Measurements from ENCODE around the gene DPM3.
"Not testable (repeated sequence)": the region's sequence is repeated elsewhere in the genome, so short reads cannot be mapped to it uniquely, and the experiment has no call there.

The DPM3 gene

GRCh38 chr1:155139895-155140629, at the start of gene DPM3:
DPM3 (minus strand) TSS chr1:155140531; CDS start chr1:155140240, 291 bp downstream.
- DNase-seq (ENCODE audit: low read depth in 2 of 2) = peak; percentile 87 to 89

- DNase-seq (ENCODE audit: low read depth in 2 of 2) = not testable (repeated sequence)
These were observed 49.6 kb upstream of the DPM3 start for GRCh38 chr1:155189926-155190325.

GRCh38 chr1:155188268-155188667, 47.9 kb upstream of the DPM3 start:
- no peak for DNase-seq (ENCODE audit: low read depth in 2 of 2)

GRCh38 chr1:155187456-155187891, 47.1 kb upstream of the DPM3 start:
- DNase-seq (ENCODE audit: low read depth in 2 of 2) = no peak

- DNase-seq (ENCODE audit: low read depth in 2 of 2) = no peak
These were observed 46.6 kb upstream of the DPM3 start for GRCh38 chr1:155186794-155187455.

GRCh38 chr1:155186067-155186793, 45.9 kb upstream of the DPM3 start:
- DNase-seq (ENCODE audit: low read depth in 2 of 2) = no peak

GRCh38 chr1:155185783-155186066, 45.4 kb upstream of the DPM3 start:
- DNase-seq (ENCODE audit: low read depth in 2 of 2) = no peak

- no peak for DNase-seq (ENCODE audit: low read depth in 2 of 2)
These were observed 44.8 kb upstream of the DPM3 start for GRCh38 chr1:155184835-155185782.

- no peak for DNase-seq (ENCODE audit: low read depth in 2 of 2)
These were observed 44.0 kb upstream of the DPM3 start for GRCh38 chr1:155184351-155184811.

GRCh38 chr1:155183775-155184221, 43.5 kb upstream of the DPM3 start:
- no peak for DNase-seq (ENCODE audit: low read depth in 2 of 2)

GRCh38 chr1:155182052-155182550, 41.8 kb upstream of the DPM3 start:
- DNase-seq (ENCODE audit: low read depth in 2 of 2) = no peak

GRCh38 chr1:155181371-155182051, 41.2 kb upstream of the DPM3 start:
- DNase-seq (ENCODE audit: low read depth in 2 of 2) = no peak

- DNase-seq (ENCODE audit: low read depth in 2 of 2) = no peak
These were observed 39.0 kb upstream of the DPM3 start for GRCh38 chr1:155179112-155180031.

GRCh38 chr1:155178441-155179111, 38.2 kb upstream of the DPM3 start:
- DNase-seq (ENCODE audit: low read depth in 2 of 2) = no peak

- DNase-seq (ENCODE audit: low read depth in 2 of 2) = no peak
These were observed 37.6 kb upstream of the DPM3 start for GRCh38 chr1:155177918-155178281.

- no peak for DNase-seq (ENCODE audit: low read depth in 2 of 2)
These were observed 37.0 kb upstream of the DPM3 start for GRCh38 chr1:155177192-155177917.

- DNase-seq (ENCODE audit: low read depth in 2 of 2) = peak; percentile 82 to 90
These were observed 36.3 kb upstream of the DPM3 start for GRCh38 chr1:155176544-155177071.

GRCh38 chr1:155175927-155176371, 35.6 kb upstream of the DPM3 start:
- DNase-seq (ENCODE audit: low read depth in 2 of 2) = peak in 1 of 2 donors; percentile 10
